ENCODE results near the gene RNPS1. TPM values are rescaled to one million over a fixed set of nuclear protein-coding genes. Genes with fewer than 3 reads are reported as not detected.

RNPS1 gene
- total RNA-seq, 3 donors from 2014 or later (not counting 1 experiment from before 2014, with no cell fraction given), result 269 to 284 (median 273) TPM

GRCh38 chr16:2286550-2286949, 18.6 kb upstream of the RNPS1 start:
- Mint-ChIP-seq H3K27me3 (ENCODE audit: low read depth in 2 of 2) (no peaks in the 10 kb centered on the region), H3K4me1 (no peaks in the 10 kb centered on the region), H3K36me3 (no peaks in the 10 kb centered on the region), H3K27ac (no peak overlapping the region), H3K9me3 (no peaks in the 10 kb centered on the region), H3K4me3 (no peak overlapping the region)
- intact Hi-C loops (cut with micrococcal nuclease), result no loop called here
- Histone ChIP-seq H3K4me3 (ENCODE audit: low read length) (no peak overlapping the region), H3K9me3 (ENCODE audit: control insufficient read depth, insufficient read depth, low read length) (no peaks in the 10 kb centered on the region), H3K36me3 (ENCODE audit: control insufficient read depth, insufficient read depth, low read length) (peaks cover 12% of the 10 kb centered on the region), H3K27me3 (ENCODE audit: control insufficient read depth, insufficient read depth, low read length) (no peaks in the 10 kb centered on the region), H3K4me1 (ENCODE audit: control insufficient read depth, insufficient read depth, low read length) (no peaks in the 10 kb centered on the region), H3K27ac (ENCODE audit: low read length) (no peak overlapping the region)
- 90% methylated on average over 17 of the region's 17 CpGs for WGBS (ENCODE audit: insufficient coverage)
- no peak for ATAC-seq
- no peak for TF ChIP-seq CTCF (IDR thresholded peaks at IDR 0.05)
- DNase-seq, result no peak

GRCh38 chr16:2285731-2286191, 17.8 kb upstream of the RNPS1 start:
- H3K27me3 Mint-ChIP-seq (ENCODE audit: low read depth in 2 of 2), result no peaks in the 10 kb centered on the region
- Histone ChIP-seq H3K4me1 (ENCODE audit: control insufficient read depth, insufficient read depth, low read length) (no peaks in the 10 kb centered on the region), H3K27me3 (ENCODE audit: control insufficient read depth, insufficient read depth, low read length) (no peaks in the 10 kb centered on the region), H3K4me3 (ENCODE audit: low read length) (no peak overlapping the region), H3K36me3 (ENCODE audit: control insufficient read depth, insufficient read depth, low read length) (peaks cover 9% of the 10 kb centered on the region), H3K27ac (ENCODE audit: low read length) (no peak overlapping the region), H3K9me3 (ENCODE audit: control insufficient read depth, insufficient read depth, low read length) (no peaks in the 10 kb centered on the region)
- DNase-seq (no peak), ATAC-seq (no peak)
- TF ChIP-seq CTCF (IDR thresholded peaks at IDR 0.05), result no peak
- no peaks in the 10 kb centered on the region for H3K36me3 Mint-ChIP-seq
- no peaks in the 10 kb centered on the region for H3K4me1 Mint-ChIP-seq
- WGBS (ENCODE audit: insufficient coverage), result 92% methylated on average over 13 of the region's 13 CpGs
- H3K4me3 Mint-ChIP-seq, result no peak overlapping the region
- no peaks in the 10 kb centered on the region for H3K9me3 Mint-ChIP-seq
- intact Hi-C loops (cut with micrococcal nuclease), result no loop called here
- H3K27ac Mint-ChIP-seq, result no peak overlapping the region

- DNase-seq, result no peak
- intact Hi-C loops (cut with micrococcal nuclease), result no loop called here
- WGBS (ENCODE audit: insufficient coverage), result 93% methylated on average over 35 of the region's 35 CpGs
- Histone ChIP-seq H3K36me3 (ENCODE audit: control insufficient read depth, insufficient read depth, low read length) (peaks cover 4% of the 10 kb centered on the region), H3K4me1 (ENCODE audit: control insufficient read depth, insufficient read depth, low read length) (no peaks in the 10 kb centered on the region), H3K9me3 (ENCODE audit: control insufficient read depth, insufficient read depth, low read length) (no peaks in the 10 kb centered on the region), H3K27ac (ENCODE audit: low read length) (no peak overlapping the region), H3K27me3 (ENCODE audit: control insufficient read depth, insufficient read depth, low read length) (no peaks in the 10 kb centered on the region), H3K4me3 (ENCODE audit: low read length) (no peak overlapping the region)
- Mint-ChIP-seq H3K4me1 (no peaks in the 10 kb centered on the region), H3K27me3 (ENCODE audit: low read depth in 2 of 2) (no peaks in the 10 kb centered on the region), H3K27ac (no peak overlapping the region), H3K9me3 (no peaks in the 10 kb centered on the region), H3K4me3 (no peak overlapping the region), H3K36me3 (no peaks in the 10 kb centered on the region)
- ATAC-seq, result no peak
- no peak for TF ChIP-seq CTCF (IDR thresholded peaks at IDR 0.05)
Observed at GRCh38 chr16:2284797-2285576, 17.1 kb upstream of the RNPS1 start.

All from natural killer cell (primary cell).